Immature natural killer cell (primary cell): Measurements from ENCODE around the gene POFUT2. TPM values are rescaled to one million over a fixed set of nuclear protein-coding genes. Genes with fewer than 3 reads are reported as not detected.

Experiments
- DNase-seq, 3 donors: peaks; one replicate each; pipeline ENCODE4 v3.0.0; 2022; ENCODE audit warnings: mixed read lengths in 1 of 3
- H3K27ac Mint-ChIP-seq, 6 donors: one replicate each; pipeline ENCODE4 v1.8.0; 2020; ENCODE audit warnings: mixed read lengths in 6 of 6, mild to moderate bottlenecking in 5 of 6, inconsistent platforms in 4 of 6, moderate library complexity in 3 of 6
- H3K27me3 Mint-ChIP-seq, 3 donors: one replicate each; pipeline ENCODE4 v1.8.0; 2020 to 2021; ENCODE audit warnings: low read depth in 3 of 3, mild to moderate bottlenecking in 3 of 3, mixed read lengths in 3 of 3, moderate library complexity in 3 of 3, inconsistent platforms in 1 of 3
- H3K36me3 Mint-ChIP-seq, 3 donors: one replicate each; pipeline ENCODE4 v1.8.0; 2020; ENCODE audit warnings: mixed read lengths in 3 of 3, inconsistent platforms in 2 of 3, mild to moderate bottlenecking in 2 of 3
- H3K4me1 Mint-ChIP-seq, 2 donors: one replicate each; pipeline ENCODE4 v1.8.0; 2020; ENCODE audit warnings: inconsistent platforms in 2 of 2, mild to moderate bottlenecking in 2 of 2, mixed read lengths in 2 of 2, moderate library complexity in 1 of 2
- H3K4me3 Mint-ChIP-seq, 5 donors: one replicate each; pipeline ENCODE4 v1.8.0; 2020; ENCODE audit warnings: mild to moderate bottlenecking in 5 of 5, mixed read lengths in 5 of 5, inconsistent platforms in 3 of 5, moderate library complexity in 3 of 5
- H3K9me3 Mint-ChIP-seq, 6 donors: one replicate each; pipeline ENCODE4 v1.8.0; 2020; ENCODE audit warnings: mild to moderate bottlenecking in 6 of 6, mixed read lengths in 6 of 6, inconsistent platforms in 4 of 6, moderate library complexity in 3 of 6
- polyA plus RNA-seq, 3 donors: library from polyadenylated mRNA; unstranded; fragments of 300-500 nt; fragmentation: Illumina TruSeq; gene quantifications; one replicate each; pipeline ENCODE4 v1.2.3, GENCODE V29; 2021

Gene POFUT2
- polyA plus RNA-seq, 3 donors from 2014 or later = 1.1 to 5.2 (median 4.7) TPM

GRCh38 chr21:45257673-45258341 lies 29.9 kb downstream of the POFUT2 start:
- Mint-ChIP-seq H3K4me3 (no peak overlapping the region), H3K9me3 (no peaks in the 10 kb centered on the region), H3K27me3 (peaks cover 7 to 13% (median 10%) of the 10 kb centered on the region in 3 donors)

GRCh38 chr21:45256912-45257672 lies 30.6 kb downstream of the POFUT2 start:
- Mint-ChIP-seq H3K27ac (peak overlapping the region in 3 of 6 donors; percentile 34 to 71 (median 65)), H3K4me1 (peaks cover 19 to 28% of the 10 kb centered on the region in 2 donors)

More at GRCh38 chr21:45257673-45258341, 29.9 kb downstream of the POFUT2 start:
- Mint-ChIP-seq H3K36me3 (no peaks in the 10 kb centered on the region), H3K4me1 (peaks cover 19 to 28% of the 10 kb centered on the region in 2 donors), H3K27ac (no peak overlapping the region)
- DNase-seq = no peak

GRCh38 chr21:45256021-45256911 lies 31.4 kb downstream of the POFUT2 start:
- Mint-ChIP-seq H3K9me3 (no peaks in the 10 kb centered on the region), H3K4me3 (peak overlapping the region in 4 of 5 donors; percentile 36 to 75 (median 69)), H3K27me3 (peaks cover 6 to 16% (median 7%) of the 10 kb centered on the region in 3 donors), H3K4me1 (peaks cover 19 to 28% of the 10 kb centered on the region in 2 donors), H3K27ac (peak overlapping the region in 3 of 6 donors; percentile 34 to 71 (median 65)), H3K36me3 (no peaks in the 10 kb centered on the region)
- no peak for DNase-seq

More at GRCh38 chr21:45256912-45257672, 30.6 kb downstream of the POFUT2 start:
- DNase-seq = peak; percentile 48 to 62 (median 57)
- no peaks in the 10 kb centered on the region for H3K9me3 Mint-ChIP-seq
- peak overlapping the region; percentile 36 to 75 (median 64) for H3K4me3 Mint-ChIP-seq
- H3K36me3 Mint-ChIP-seq = no peaks in the 10 kb centered on the region
- peaks cover 7 to 16% (median 7%) of the 10 kb centered on the region in 3 donors for H3K27me3 Mint-ChIP-seq

GRCh38 chr21:45255381-45256020 lies 32.2 kb downstream of the POFUT2 start:
- H3K9me3 Mint-ChIP-seq = no peaks in the 10 kb centered on the region
- H3K27ac Mint-ChIP-seq = peak overlapping the region in 1 of 6 donors; percentile 7
- H3K4me3 Mint-ChIP-seq = peak overlapping the region in 1 of 5 donors; percentile 48
- peak in 2 of 3 donors; percentile 32 for DNase-seq
- peaks cover 6 to 16% (median 7%) of the 10 kb centered on the region in 3 donors for H3K27me3 Mint-ChIP-seq
- peaks cover 19 to 28% of the 10 kb centered on the region in 2 donors for H3K4me1 Mint-ChIP-seq
- no peaks in the 10 kb centered on the region for H3K36me3 Mint-ChIP-seq

GRCh38 chr21:45254460-45254930 lies 33.2 kb downstream of the POFUT2 start:
- Mint-ChIP-seq H3K36me3 (no peaks in the 10 kb centered on the region), H3K27me3 (peaks cover 6 to 16% (median 9%) of the 10 kb centered on the region in 3 donors), H3K4me1 (peaks cover 19 to 28% of the 10 kb centered on the region in 2 donors), H3K27ac (peak overlapping the region in 2 of 6 donors; percentile 10 to 36), H3K9me3 (no peaks in the 10 kb centered on the region), H3K4me3 (peak overlapping the region in 3 of 5 donors; percentile 48 to 68 (median 63))
- no peak for DNase-seq

GRCh38 chr21:45253633-45254459 lies 33.8 kb downstream of the POFUT2 start:
- Mint-ChIP-seq H3K27me3 (peaks cover 6 to 16% (median 7%) of the 10 kb centered on the region in 3 donors), H3K4me1 (peaks cover 19 to 28% of the 10 kb centered on the region in 2 donors), H3K9me3 (no peaks in the 10 kb centered on the region), H3K36me3 (no peaks in the 10 kb centered on the region), H3K4me3 (peak overlapping the region in 2 of 5 donors; percentile 21 to 42), H3K27ac (no peak overlapping the region)
- DNase-seq = no peak

GRCh38 chr21:45253180-45253579 lies 34.5 kb downstream of the POFUT2 start:
- no peak for DNase-seq
- no peak overlapping the region for H3K4me3 Mint-ChIP-seq
- H3K9me3 Mint-ChIP-seq = no peaks in the 10 kb centered on the region
- no peaks in the 10 kb centered on the region for H3K36me3 Mint-ChIP-seq
- H3K27ac Mint-ChIP-seq = no peak overlapping the region
- H3K27me3 Mint-ChIP-seq = peaks cover 3 to 16% (median 3%) of the 10 kb centered on the region in 3 donors
- H3K4me1 Mint-ChIP-seq = peaks cover 17 to 28% of the 10 kb centered on the region in 2 donors

GRCh38 chr21:45252448-45252925 lies 35.2 kb downstream of the POFUT2 start:
- H3K27me3 Mint-ChIP-seq = peaks cover 3 to 16% (median 3%) of the 10 kb centered on the region in 3 donors
- no peaks in the 10 kb centered on the region for H3K36me3 Mint-ChIP-seq
- peaks cover 17 to 27% of the 10 kb centered on the region in 2 donors for H3K4me1 Mint-ChIP-seq
- no peaks in the 10 kb centered on the region for H3K9me3 Mint-ChIP-seq
- H3K4me3 Mint-ChIP-seq = no peak overlapping the region
- H3K27ac Mint-ChIP-seq = no peak overlapping the region
- DNase-seq = no peak

- no peaks in the 10 kb centered on the region for H3K9me3 Mint-ChIP-seq
- peak overlapping the region in 1 of 5 donors; percentile 9 for H3K4me3 Mint-ChIP-seq
- H3K27ac Mint-ChIP-seq = no peak overlapping the region
- DNase-seq = no peak
- H3K36me3 Mint-ChIP-seq = no peaks in the 10 kb centered on the region
- H3K27me3 Mint-ChIP-seq = peaks cover 3 to 17% (median 3%) of the 10 kb centered on the region in 3 donors
- peaks cover 12 to 21% of the 10 kb centered on the region in 2 donors for H3K4me1 Mint-ChIP-seq
Measured at GRCh38 chr21:45251635-45252447, 35.9 kb downstream of the POFUT2 start.

GRCh38 chr21:45250914-45251634 lies 36.6 kb downstream of the POFUT2 start:
- Mint-ChIP-seq H3K27me3 (peaks cover 3 to 18% (median 7%) of the 10 kb centered on the region in 3 donors), H3K9me3 (no peaks in the 10 kb centered on the region), H3K4me1 (peaks cover 10 to 16% of the 10 kb centered on the region in 2 donors), H3K36me3 (no peaks in the 10 kb centered on the region), H3K27ac (no peak overlapping the region), H3K4me3 (no peak overlapping the region)
- DNase-seq = no peak

- peaks cover 3 to 20% (median 7%) of the 10 kb centered on the region in 3 donors for H3K27me3 Mint-ChIP-seq
- H3K4me3 Mint-ChIP-seq = no peak overlapping the region
- no peak overlapping the region for H3K27ac Mint-ChIP-seq
- H3K36me3 Mint-ChIP-seq = no peaks in the 10 kb centered on the region
- H3K4me1 Mint-ChIP-seq = peaks cover 6 to 10% of the 10 kb centered on the region in 2 donors
- no peaks in the 10 kb centered on the region for H3K9me3 Mint-ChIP-seq
- DNase-seq = no peak
Measured at GRCh38 chr21:45250272-45250671, 37.4 kb downstream of the POFUT2 start.
